GM20000 (cell line): ENCODE data around the gene TSPAN3.

Experiments used
- DNase-seq: peaks from one replicate; pipeline ENCODE4 v3.0.0; 2012; ENCODE audit warnings: low spot score
- CTCF ChIP-seq: IDR thresholded peaks from 2 replicates; pipeline ENCODE4 v1.5.1; 2012; ENCODE audit warnings: mild to moderate bottlenecking, control low read depth; ENCODE audit errors: extremely low read depth, missing control alignments

The TSPAN3 gene

GRCh38 chr15:77070495-77071304 lies at the start of gene TSPAN3:
TSPAN3 (minus strand) TSS chr15:77071109; CDS start chr15:77070954, 155 bp downstream.
- no peak for TF ChIP-seq CTCF
- peak; percentile 95 for DNase-seq

- TF ChIP-seq CTCF: no peak
- DNase-seq: no peak
Measured at GRCh38 chr15:77120576-77120975, 49.7 kb upstream of the TSPAN3 start.

- DNase-seq: no peak
- no peak for TF ChIP-seq CTCF
Measured at GRCh38 chr15:77119446-77119845, 48.5 kb upstream of the TSPAN3 start.

GRCh38 chr15:77118882-77119321 lies 48.0 kb upstream of the TSPAN3 start:
- peak; percentile 83 for TF ChIP-seq CTCF
- DNase-seq: peak; percentile 58

- DNase-seq: no peak
- no peak for TF ChIP-seq CTCF
Measured at GRCh38 chr15:77115179-77115578, 44.3 kb upstream of the TSPAN3 start.

GRCh38 chr15:77112838-77113504 lies 42.1 kb upstream of the TSPAN3 start:
- TF ChIP-seq CTCF: no peak
- DNase-seq: no peak

GRCh38 chr15:77111789-77112188 lies 40.9 kb upstream of the TSPAN3 start:
- no peak for TF ChIP-seq CTCF
- DNase-seq: no peak
